HCT116 (cell line): ENCODE results near the gene PRR12. TPM values are rescaled to one million over a fixed set of nuclear protein-coding genes. Genes with fewer than 3 reads are reported as not detected.

ENCODE experiments used
- ATAC-seq: fragments of 200-7000 bp; cut with Tn5 transposase; 2 replicates; pipeline ENCODE4 v1.9.1; 2020; ENCODE audit warnings: mild to moderate bottlenecking, moderate library complexity
- BruUV-seq: library from RNA; stranded (reverse); fragments of 400-500 nt; replicated peaks from 2 replicates; lab custom pipeline; 2021; lab: Mats Ljungman, UMichigan
- CTCF ChIA-PET: fragments of 300-600 bp; sonication (Branson Sonifier 250); formaldehyde crosslinking; loops from one replicate; lab custom pipeline; 2021; ENCODE audit warnings: antibody characterized with exemption; lab: Charles Lee
- POLR2A ChIA-PET: fragments of 300-600, 350-600 bp; sonication (Branson Sonifier 250); formaldehyde crosslinking; loops from one replicate; lab custom pipeline; 2021; ENCODE audit warnings: antibody characterized with exemption; lab: Charles Lee
- RAD21 ChIA-PET, 2 experiments: fragments of 300-600 bp; sonication (Branson Sonifier 250); formaldehyde crosslinking; loops; one replicate each; lab custom pipeline; 2023; ENCODE audit warnings: low total read pairs in 2 of 2; ENCODE audit not compliant: uncharacterized antibody in 2 of 2, unreplicated experiment in 2 of 2, low non-redundant PET in 1 of 2; lab: Charles Lee
- DNase-seq: peaks from one replicate; pipeline ENCODE4 v3.0.0-alpha.2; 2010; ENCODE audit warnings: low read depth, low spot score
- H2AFZ ChIP-seq: fragments of 200-600 bp; shearing (Covaris generic), sonication (generic); 2 replicates; pipeline ENCODE4 v1.6.1; 2017; ENCODE audit warnings: low read depth, mixed run types, mixed read lengths, antibody characterized with exemption, low read length; ENCODE audit not compliant: poor library complexity, severe bottlenecking
- H3K27ac ChIP-seq: 2 replicates; pipeline ENCODE4 v1.5.1; 2012; ENCODE audit warnings: low read depth, low read length
- H3K27me3 ChIP-seq: fragments of 200-600 bp; sonication (generic); 2 replicates; pipeline ENCODE4 v1.6.1; 2016; ENCODE audit warnings: mixed run types, low read length, mixed read lengths; ENCODE audit not compliant: insufficient read depth
- H3K36me3 ChIP-seq, 2 experiments: fragments of 200-500 bp in 1 of 2; fragments of 200-600 bp in 1 of 2; sonication (Bioruptor generic) in 1 of 2; sonication (generic) in 1 of 2; 2 replicates each; pipeline versions ENCODE4 v1.5.1 to v1.6.1; 2014 to 2016; ENCODE audit warnings: low read length in 2 of 2, inconsistent platforms in 1 of 2, mixed read lengths in 1 of 2, mixed run types in 1 of 2; ENCODE audit not compliant: insufficient read depth in 2 of 2, control insufficient read depth in 1 of 2
- H3K4me1 ChIP-seq, 2 experiments: fragments of 200-600 bp in 1 of 2; sonication (generic) in 1 of 2; 2 replicates each; pipeline versions ENCODE4 v1.5.1 to v1.6.1; 2012 to 2017; ENCODE audit warnings: low read length in 2 of 2, inconsistent platforms in 1 of 2, mild to moderate bottlenecking in 1 of 2, mixed read lengths in 1 of 2, mixed run types in 1 of 2, moderate library complexity in 1 of 2; ENCODE audit not compliant: insufficient read depth in 2 of 2, control insufficient read depth in 1 of 2
- H3K4me2 ChIP-seq: fragments of 200-600 bp; sonication (generic); 2 replicates; pipeline ENCODE4 v1.6.1; 2017; ENCODE audit warnings: mixed run types, low read length, mixed read lengths
- H3K4me3 ChIP-seq, 2 experiments: fragments of 200-600 bp in 1 of 2; sonication (generic) in 1 of 2; replicated peaks in 1 of 2; 2 replicates each; pipeline ENCODE4 v1.5.1; 2011 to 2016; ENCODE audit warnings: low read length in 2 of 2, control low read depth in 1 of 2, low read depth in 1 of 2, mild to moderate bottlenecking in 1 of 2, mixed read lengths in 1 of 2, mixed run types in 1 of 2
- H3K79me2 ChIP-seq: fragments of 200-600 bp; sonication (generic); 2 replicates; pipeline ENCODE4 v1.6.1; 2017; ENCODE audit warnings: mild to moderate bottlenecking, mixed run types, low read length, moderate library complexity, mixed read lengths; ENCODE audit not compliant: insufficient read depth
- H3K9ac ChIP-seq: fragments of 200-600 bp; sonication (generic); 2 replicates; pipeline ENCODE4 v1.6.1; 2016; ENCODE audit warnings: low read length, mixed read lengths
- H3K9me2 ChIP-seq: fragments of 200-600 bp; sonication (generic), shearing (Covaris generic); 2 replicates; pipeline ENCODE4 v1.6.1; 2017; ENCODE audit warnings: mixed run types, mild to moderate bottlenecking, moderate library complexity; ENCODE audit not compliant: insufficient read depth
- H3K9me3 ChIP-seq, 2 experiments: fragments of 200-500 bp in 1 of 2; fragments of 200-600 bp in 1 of 2; sonication (Bioruptor generic) in 1 of 2; sonication (generic) in 1 of 2; 2 replicates each; pipeline ENCODE4 v1.6.1; 2014 to 2017; ENCODE audit warnings: low read length in 2 of 2, mixed read lengths in 2 of 2, inconsistent platforms in 1 of 2, low read depth in 1 of 2, mild to moderate bottlenecking in 1 of 2, mixed run types in 1 of 2, moderate library complexity in 1 of 2; ENCODE audit not compliant: control insufficient read depth in 1 of 2, insufficient read depth in 1 of 2
- H4K20me1 ChIP-seq: fragments of 200-600 bp; sonication (generic), shearing (Covaris generic); 2 replicates; pipeline ENCODE4 v1.6.1; 2017; ENCODE audit warnings: mixed run types, mild to moderate bottlenecking, moderate library complexity; ENCODE audit not compliant: insufficient read depth
- CBX3 ChIP-seq: IDR thresholded peaks from 2 replicates; pipeline ENCODE4 v1.6.1; 2012; ENCODE audit warnings: low read depth
- ELF1 ChIP-seq: IDR thresholded peaks from 2 replicates; pipeline ENCODE4 v1.6.1; 2012; ENCODE audit warnings: low read depth, borderline replicate concordance
- EZH2 ChIP-seq: fragments of 200-600 bp; sonication (generic); IDR thresholded peaks from 2 replicates; pipeline ENCODE4 v1.6.1; 2017; ENCODE audit warnings: antibody characterized with exemption, mixed run types
- FOSL1 ChIP-seq: IDR thresholded peaks from 2 replicates; pipeline ENCODE4 v1.6.1; 2012; ENCODE audit warnings: low read depth
- JUND ChIP-seq: IDR thresholded peaks from 2 replicates; pipeline ENCODE4 v1.6.1; 2012
- MAX ChIP-seq: IDR thresholded peaks from 2 replicates; pipeline ENCODE4 v1.6.1; 2012
- POLR2A ChIP-seq: IDR thresholded peaks from 2 replicates; pipeline ENCODE4 v1.7.0; 2011; ENCODE audit warnings: borderline replicate concordance; ENCODE audit not compliant: insufficient read depth, insufficient read length; ENCODE audit errors: extremely low read depth
- REST ChIP-seq: IDR thresholded peaks from 2 replicates; pipeline ENCODE4 v1.6.1; 2012; ENCODE audit warnings: low read depth
- SP1 ChIP-seq: IDR thresholded peaks from 2 replicates; pipeline ENCODE4 v1.6.1; 2012; ENCODE audit warnings: low read depth
- TCF7L2 ChIP-seq: IDR thresholded peaks from 2 replicates; pipeline ENCODE4 v1.7.0; 2011; ENCODE audit warnings: borderline replicate concordance, inconsistent platforms; ENCODE audit not compliant: insufficient read depth, insufficient read length; ENCODE audit errors: extremely low read depth
- ZBTB33 ChIP-seq: IDR thresholded peaks from 2 replicates; pipeline ENCODE4 v1.6.1; 2011; ENCODE audit warnings: mild to moderate bottlenecking, low read length, moderate library complexity; ENCODE audit not compliant: insufficient replicate concordance; ENCODE audit errors: extremely low read depth
- ZNF274 ChIP-seq: fragments of 200-500 bp; sonication (Bioruptor generic); IDR thresholded peaks from 2 replicates; pipeline ENCODE4 v1.6.1; 2014; ENCODE audit warnings: mild to moderate bottlenecking, low read depth, low read length, inconsistent platforms
- intact Hi-C: fragments of 100-400 bp; cut with micrococcal nuclease; formaldehyde crosslinking; loops from 2 replicates; pipeline ENCODE4 v1.10.0; 2022
- total RNA-seq: library from RNA; stranded (reverse); gene quantifications from one replicate; pipeline ENCODE4 v1.2.1, GENCODE V29; 2021; ENCODE audit not compliant: unreplicated experiment

The PRR12 gene
- total RNA-seq, 1 experiment from 2014 or later: 26.9 TPM

- H4K20me1 ChIP-seq: no peaks in the 10 kb centered on the region
- no peaks in the 10 kb centered on the region for H3K9me2 ChIP-seq
- DNase-seq (no peak), ATAC-seq (no peak)
- BruUV-seq: no TSS peak
- no peak overlapping the region for H3K27ac ChIP-seq
- TF ChIP-seq SP1 (no peak), REST (no peak), ELF1 (no peak), FOSL1 (no peak), EZH2 (no peak), TCF7L2 (no peak), CBX3 (no peak), POLR2A (no peak), JUND (no peak), MAX (no peak), ZBTB33 (no peak), ZNF274 (no peak)
- intact Hi-C loops: no loop called here
- H3K4me2 ChIP-seq: no peak overlapping the region
- peaks cover 78% of the 10 kb centered on the region for H3K79me2 ChIP-seq
- H3K36me3 ChIP-seq: peaks cover 23 to 29% of the 10 kb centered on the region in 2 experiments; a peak in 3 of 4 replicates
- no peaks in the 10 kb centered on the region for H3K27me3 ChIP-seq
- H3K4me1 ChIP-seq: peaks cover 6 to 12% of the 10 kb centered on the region in 2 experiments
- H3K4me3 ChIP-seq: no peak overlapping the region
- POLR2A ChIA-PET: interaction anchor here (1.6 kb wide), 1 partner anchor 30 kb away, joined by 3 read pairs; no protein-coding TSS in a partner anchor
- no peak overlapping the region for H3K9ac ChIP-seq
- RAD21 ChIA-PET: no interaction called here
- no peaks in the 10 kb centered on the region for H3K9me3 ChIP-seq
- CTCF ChIA-PET: no interaction called here
- H2AFZ ChIP-seq: no peak overlapping the region
These were observed 55.0 kb downstream of the PRR12 start for GRCh38 chr19:49645995-49646394.
